Mammary epithelial cell (primary cell): ENCODE data around the gene TMEM108.

ENCODE experiments used
- CTCF ChIP-seq, 2 donors: IDR thresholded peaks in 1 of 2; conservative IDR thresholded peaks in 1 of 2; 2 replicates each; pipeline ENCODE4 v1.5.1; 2011 to 2012; ENCODE audit warnings: inconsistent platforms in 2 of 2, low read length in 2 of 2, mild to moderate bottlenecking in 2 of 2, control low read depth in 1 of 2, low read depth in 1 of 2; ENCODE audit not compliant: insufficient read depth in 1 of 2; ENCODE audit errors: extremely low read depth in 1 of 2
- EZH2 ChIP-seq: IDR thresholded peaks from 2 replicates; pipeline ENCODE4 v1.6.1; 2012; ENCODE audit warnings: low read length, inconsistent platforms, borderline replicate concordance

- TF ChIP-seq EZH2, result no peak
- TF ChIP-seq CTCF (conservative IDR thresholded peaks at IDR 0.05 in 1 of 2, IDR thresholded peaks at IDR 0.05 in 1 of 2; ENCODE audit: extremely low read depth in 1 of 2, insufficient read depth in 1 of 2, low read depth in 1 of 2, low read length in 2 of 2), result no peak
These were observed 231.2 kb downstream of the TMEM108 start for GRCh38 chr3:133269393-133269792.
